Measurements from ENCODE around the gene CRY1. TPM values are rescaled to one million over a fixed set of nuclear protein-coding genes. Genes with fewer than 3 reads are reported as not detected.
A peak's percentile ranks its signal among the peaks of the same experiment; 100 is the strongest.

Gene CRY1
- polyA plus RNA-seq, 2 of the 4 experiments (the other 2 are of a cell fraction), result 15.8 to 26.1 TPM

GRCh38 chr12:107086314-107086713 lies 7.0 kb downstream of the CRY1 start:
- ATAC-seq, result peak in 1 of 2 experiments; percentile 52; a peak in 3 of 6 replicates
- Histone ChIP-seq H3K27ac (no peak overlapping the region), H3K4me1 (peaks cover 3% of the 10 kb centered on the region), H3K4me2 (no peak overlapping the region), H3K9me3 (peaks cover 11% of the 10 kb centered on the region), H3K4me3 (no peak overlapping the region)
- no peak for TF ChIP-seq PHF8 (IDR thresholded peaks at IDR 0.05; ENCODE audit: borderline replicate concordance, low read depth)
- no peak for TF ChIP-seq HMGXB4 (CRISPR knock-in tag; IDR thresholded peaks at IDR 0.05; ENCODE audit: borderline replicate concordance)
- no peak for TF ChIP-seq FOXS1 (CRISPR knock-in tag; IDR thresholded peaks at IDR 0.05)
- TF ChIP-seq JUN (IDR thresholded peaks at IDR 0.05), result no peak
- TF ChIP-seq BHLHE40 (IDR thresholded peaks at IDR 0.05; ENCODE audit: low read depth, low read length), result no peak
- TF ChIP-seq, protein P1, sequence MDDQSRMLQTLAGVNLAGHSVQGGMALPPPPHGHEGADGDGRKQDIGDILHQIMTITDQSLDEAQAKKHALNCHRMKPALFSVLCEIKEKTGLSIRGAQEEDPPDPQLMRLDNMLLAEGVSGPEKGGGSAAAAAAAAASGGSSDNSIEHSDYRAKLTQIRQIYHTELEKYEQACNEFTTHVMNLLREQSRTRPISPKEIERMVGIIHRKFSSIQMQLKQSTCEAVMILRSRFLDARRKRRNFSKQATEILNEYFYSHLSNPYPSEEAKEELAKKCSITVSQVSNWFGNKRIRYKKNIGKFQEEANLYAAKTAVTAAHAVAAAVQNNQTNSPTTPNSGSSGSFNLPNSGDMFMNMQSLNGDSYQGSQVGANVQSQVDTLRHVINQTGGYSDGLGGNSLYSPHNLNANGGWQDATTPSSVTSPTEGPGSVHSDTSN (IDR thresholded peaks at IDR 0.05), result no peak
- TF ChIP-seq POLR2AphosphoS2 (conservative IDR thresholded peaks at IDR 0.05; ENCODE audit: low read length), result no peak
- no peak for TF ChIP-seq SMC3 (IDR thresholded peaks at IDR 0.05)
- TF ChIP-seq, protein P2, sequence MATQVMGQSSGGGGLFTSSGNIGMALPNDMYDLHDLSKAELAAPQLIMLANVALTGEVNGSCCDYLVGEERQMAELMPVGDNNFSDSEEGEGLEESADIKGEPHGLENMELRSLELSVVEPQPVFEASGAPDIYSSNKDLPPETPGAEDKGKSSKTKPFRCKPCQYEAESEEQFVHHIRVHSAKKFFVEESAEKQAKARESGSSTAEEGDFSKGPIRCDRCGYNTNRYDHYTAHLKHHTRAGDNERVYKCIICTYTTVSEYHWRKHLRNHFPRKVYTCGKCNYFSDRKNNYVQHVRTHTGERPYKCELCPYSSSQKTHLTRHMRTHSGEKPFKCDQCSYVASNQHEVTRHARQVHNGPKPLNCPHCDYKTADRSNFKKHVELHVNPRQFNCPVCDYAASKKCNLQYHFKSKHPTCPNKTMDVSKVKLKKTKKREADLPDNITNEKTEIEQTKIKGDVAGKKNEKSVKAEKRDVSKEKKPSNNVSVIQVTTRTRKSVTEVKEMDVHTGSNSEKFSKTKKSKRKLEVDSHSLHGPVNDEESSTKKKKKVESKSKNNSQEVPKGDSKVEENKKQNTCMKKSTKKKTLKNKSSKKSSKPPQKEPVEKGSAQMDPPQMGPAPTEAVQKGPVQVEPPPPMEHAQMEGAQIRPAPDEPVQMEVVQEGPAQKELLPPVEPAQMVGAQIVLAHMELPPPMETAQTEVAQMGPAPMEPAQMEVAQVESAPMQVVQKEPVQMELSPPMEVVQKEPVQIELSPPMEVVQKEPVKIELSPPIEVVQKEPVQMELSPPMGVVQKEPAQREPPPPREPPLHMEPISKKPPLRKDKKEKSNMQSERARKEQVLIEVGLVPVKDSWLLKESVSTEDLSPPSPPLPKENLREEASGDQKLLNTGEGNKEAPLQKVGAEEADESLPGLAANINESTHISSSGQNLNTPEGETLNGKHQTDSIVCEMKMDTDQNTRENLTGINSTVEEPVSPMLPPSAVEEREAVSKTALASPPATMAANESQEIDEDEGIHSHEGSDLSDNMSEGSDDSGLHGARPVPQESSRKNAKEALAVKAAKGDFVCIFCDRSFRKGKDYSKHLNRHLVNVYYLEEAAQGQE (IDR thresholded peaks at IDR 0.05), result no peak
- TF ChIP-seq FOSB (CRISPR knock-in tag; IDR thresholded peaks at IDR 0.05), result no peak
- no peak for TF ChIP-seq KDM1A (IDR thresholded peaks at IDR 0.05; ENCODE audit: low read depth)
- TF ChIP-seq CBX8 (IDR thresholded peaks at IDR 0.05), result no peak
- TF ChIP-seq KDM5A (IDR thresholded peaks at IDR 0.05), result no peak
- TF ChIP-seq ZC3H11A (IDR thresholded peaks at IDR 0.05), result no peak
- DNase-seq (ENCODE audit: low read depth in 1 of 2, low spot score in 1 of 2), result no peak
- ChIA-PET CTCF (no interaction called here), POLR2A (no interaction called here)
- FAIRE-seq, result no peak
- 72% methylated on average over 2 of the region's 3 CpGs for WGBS (ENCODE audit: missing lambda C conversion rate)

DNA sequence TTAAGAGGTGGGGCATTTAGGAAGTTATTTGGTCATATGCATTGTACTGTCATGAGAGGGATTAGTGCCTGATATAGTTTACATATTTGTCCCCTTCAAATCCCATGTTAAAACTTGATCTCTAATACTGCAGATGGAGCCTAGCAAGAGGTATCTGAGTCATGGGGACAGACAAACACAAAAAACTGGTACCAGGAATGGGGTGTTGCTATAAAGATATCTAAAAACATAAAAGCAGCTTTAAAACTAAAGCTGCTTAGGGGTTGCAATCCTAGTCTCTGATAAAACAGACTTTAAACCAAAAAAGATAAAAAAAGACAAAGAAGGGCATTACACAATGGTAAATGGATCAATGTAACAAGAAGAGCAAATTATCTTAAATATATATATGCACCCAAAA lies 11.6 kb downstream of the CRY1 start:
- Histone ChIP-seq H3K4me3 (no peak overlapping the region), H3K4me1 (0 out of 3 replicates have a peak, but pooled peaks cover 11% of the 10 kb centered on the region), H3K4me2 (no peak overlapping the region), H3K27ac (no peak overlapping the region), H3K9me3 (peaks cover 11% of the 10 kb centered on the region)
- ChIA-PET POLR2A (no interaction called here), CTCF (no interaction called here)
- DNase-seq (ENCODE audit: low read depth in 1 of 2, low spot score in 1 of 2) (no peak), ATAC-seq (no peak), FAIRE-seq (no peak)
- TF ChIP-seq CBX2 (IDR thresholded peaks at IDR 0.05; ENCODE audit: borderline replicate concordance, low read depth) (no peak), NR3C1 (IDR thresholded peaks at IDR 0.05) (no peak), HOXB13 (CRISPR knock-in tag; IDR thresholded peaks at IDR 0.05; ENCODE audit: low read depth) (no peak), HOXB5 (CRISPR knock-in tag; IDR thresholded peaks at IDR 0.05) (no peak), POLR2A (IDR thresholded peaks at IDR 0.05; ENCODE audit: low read length) (no peak), EHF (CRISPR knock-in tag; IDR thresholded peaks at IDR 0.05) (no peak), HMGXB4 (CRISPR knock-in tag; IDR thresholded peaks at IDR 0.05; ENCODE audit: borderline replicate concordance) (no peak), EHMT2 (IDR thresholded peaks at IDR 0.05; ENCODE audit: low read depth) (no peak), RARB (CRISPR knock-in tag; IDR thresholded peaks at IDR 0.05) (no peak), MYC (IDR thresholded peaks at IDR 0.05; ENCODE audit: borderline replicate concordance, low read length) (no peak), GATA3 (IDR thresholded peaks at IDR 0.05; ENCODE audit: borderline replicate concordance) (no peak)
- TF ChIP-seq, protein P3, sequence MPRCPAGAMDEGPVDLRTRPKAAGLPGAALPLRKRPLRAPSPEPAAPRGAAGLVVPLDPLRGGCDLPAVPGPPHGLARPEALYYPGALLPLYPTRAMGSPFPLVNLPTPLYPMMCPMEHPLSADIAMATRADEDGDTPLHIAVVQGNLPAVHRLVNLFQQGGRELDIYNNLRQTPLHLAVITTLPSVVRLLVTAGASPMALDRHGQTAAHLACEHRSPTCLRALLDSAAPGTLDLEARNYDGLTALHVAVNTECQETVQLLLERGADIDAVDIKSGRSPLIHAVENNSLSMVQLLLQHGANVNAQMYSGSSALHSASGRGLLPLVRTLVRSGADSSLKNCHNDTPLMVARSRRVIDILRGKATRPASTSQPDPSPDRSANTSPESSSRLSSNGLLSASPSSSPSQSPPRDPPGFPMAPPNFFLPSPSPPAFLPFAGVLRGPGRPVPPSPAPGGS (IDR thresholded peaks at IDR 0.05), result no peak
- TF ChIP-seq, protein P4, sequence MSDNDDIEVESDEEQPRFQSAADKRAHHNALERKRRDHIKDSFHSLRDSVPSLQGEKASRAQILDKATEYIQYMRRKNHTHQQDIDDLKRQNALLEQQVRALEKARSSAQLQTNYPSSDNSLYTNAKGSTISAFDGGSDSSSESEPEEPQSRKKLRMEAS (IDR thresholded peaks at IDR 0.05), result no peak
